OCI-LY1 (cell line): ENCODE data around the gene GLI3.

Source experiments
- H2AFZ ChIP-seq: fragments of 200-600 bp; sonication (generic), shearing (Covaris generic); 2 replicates; pipeline ENCODE4 v1.6.0; 2014; ENCODE audit warnings: antibody characterized with exemption, mild to moderate bottlenecking, low read length
- H3F3A ChIP-seq: fragments of 200-600 bp; sonication (generic), shearing (Covaris generic); 2 replicates; pipeline ENCODE4 v1.6.0; 2014; ENCODE audit warnings: mild to moderate bottlenecking, antibody characterized with exemption, low read length, moderate library complexity; ENCODE audit not compliant: insufficient read depth
- H3K27ac ChIP-seq: fragments of 200-600 bp; sonication (generic); 2 replicates; pipeline ENCODE4 v1.5.1; 2014; ENCODE audit warnings: low read length, mixed run types, mild to moderate bottlenecking, low read depth; ENCODE audit not compliant: poor library complexity, severe bottlenecking
- H3K27me3 ChIP-seq: fragments of 200-600 bp; sonication (generic); 2 replicates; pipeline ENCODE4 v1.6.0; 2014; ENCODE audit warnings: antibody characterized with exemption, mild to moderate bottlenecking, low read length, moderate library complexity; ENCODE audit not compliant: insufficient read depth
- H3K36me3 ChIP-seq: fragments of 200-600 bp; sonication (generic); 2 replicates; pipeline ENCODE4 v1.6.1; 2014; ENCODE audit warnings: mild to moderate bottlenecking, antibody characterized with exemption, low read length, moderate library complexity, mixed read lengths; ENCODE audit not compliant: insufficient read depth
- H3K4me1 ChIP-seq: fragments of 200-600 bp; sonication (generic); 2 replicates; pipeline ENCODE4 v1.5.1; 2014; ENCODE audit warnings: mild to moderate bottlenecking, low read length, moderate library complexity; ENCODE audit not compliant: insufficient read depth, severe bottlenecking
- H3K4me2 ChIP-seq: fragments of 200-600 bp; sonication (generic), shearing (Covaris generic); 2 replicates; pipeline ENCODE4 v1.6.1; 2014; ENCODE audit warnings: low read length
- H3K4me3 ChIP-seq: fragments of 200-600 bp; sonication (generic); 2 replicates; pipeline ENCODE4 v1.5.1; 2014; ENCODE audit warnings: low read length, low read depth, mild to moderate bottlenecking, mixed read lengths; ENCODE audit not compliant: poor library complexity, severe bottlenecking
- H3K79me2 ChIP-seq: fragments of 200-600 bp; shearing (Covaris generic); 2 replicates; pipeline ENCODE4 v1.6.1; 2016; ENCODE audit warnings: mixed run types, low read length, mixed read lengths; ENCODE audit not compliant: insufficient read depth
- H3K9ac ChIP-seq: fragments of 200-600 bp; sonication (generic), shearing (Covaris generic); 2 replicates; pipeline ENCODE4 v1.6.1; 2014; ENCODE audit warnings: mild to moderate bottlenecking, low read length, mixed read lengths
- H3K9me2 ChIP-seq: fragments of 200-600 bp; sonication (generic), shearing (Covaris generic); 2 replicates; pipeline ENCODE4 v1.6.1; 2014; ENCODE audit warnings: low read depth, mild to moderate bottlenecking, low read length, mixed read lengths
- H3K9me3 ChIP-seq: fragments of 200-600 bp; shearing (Covaris generic); 2 replicates; pipeline ENCODE4 v1.6.1; 2014; ENCODE audit warnings: low read length, mixed read lengths
- H4K20me1 ChIP-seq: fragments of 200-600 bp; sonication (generic), shearing (Covaris generic); 2 replicates; pipeline ENCODE4 v1.6.0; 2016; ENCODE audit warnings: mild to moderate bottlenecking, low read length; ENCODE audit not compliant: insufficient read depth
- CTCF ChIP-seq: fragments of 200-600 bp; sonication (generic), shearing (Covaris generic); IDR thresholded peaks from 2 replicates; pipeline ENCODE4 v1.5.1; 2017; ENCODE audit warnings: mild to moderate bottlenecking, antibody characterized with exemption, low read length, moderate library complexity, mixed read lengths
- EZH2 ChIP-seq: fragments of 200-600 bp; sonication (generic), shearing (Covaris generic); IDR thresholded peaks from 2 replicates; pipeline ENCODE4 v1.8.0; 2017; ENCODE audit warnings: borderline replicate concordance, mixed run types, mild to moderate bottlenecking, antibody characterized with exemption, low read length, moderate library complexity, mixed read lengths

GLI3 gene

GRCh38 chr7:42262964-42263363, 26.0 kb upstream of the GLI3 start:
- Histone ChIP-seq H2AFZ (no peak overlapping the region), H3K4me3 (no peak overlapping the region), H3K36me3 (no peaks in the 10 kb centered on the region), H3K9ac (no peak overlapping the region), H3K9me2 (no peaks in the 10 kb centered on the region), H3F3A (no peaks in the 10 kb centered on the region), H3K9me3 (no peaks in the 10 kb centered on the region), H3K27ac (no peak overlapping the region), H4K20me1 (no peaks in the 10 kb centered on the region), H3K4me1 (no peaks in the 10 kb centered on the region), H3K27me3 (no peaks in the 10 kb centered on the region; the same call in 1 of the 2 replicates), H3K4me2 (no peak overlapping the region), H3K79me2 (no peaks in the 10 kb centered on the region)
- TF ChIP-seq EZH2 = no peak
- TF ChIP-seq CTCF = no peak

- no peaks in the 10 kb centered on the region for H4K20me1 ChIP-seq
- H3K79me2 ChIP-seq = no peaks in the 10 kb centered on the region
- no peaks in the 10 kb centered on the region for H3K9me3 ChIP-seq
- no peak overlapping the region for H3K4me2 ChIP-seq
- no peaks in the 10 kb centered on the region for H3K4me1 ChIP-seq
- H3K9ac ChIP-seq = no peak overlapping the region
- H2AFZ ChIP-seq = no peak overlapping the region
- no peaks in the 10 kb centered on the region for H3K27me3 ChIP-seq
- H3K4me3 ChIP-seq = no peak overlapping the region
- no peaks in the 10 kb centered on the region for H3K36me3 ChIP-seq
- H3F3A ChIP-seq = no peaks in the 10 kb centered on the region
- H3K9me2 ChIP-seq = no peaks in the 10 kb centered on the region
- no peak overlapping the region for H3K27ac ChIP-seq
- TF ChIP-seq EZH2 = no peak
- TF ChIP-seq CTCF = no peak
Observed at GRCh38 chr7:42254217-42254616, 17.2 kb upstream of the GLI3 start.

GRCh38 chr7:42253316-42253715, 16.3 kb upstream of the GLI3 start:
- H3K9me3 ChIP-seq = no peaks in the 10 kb centered on the region
- no peak overlapping the region for H3K4me3 ChIP-seq
- H3K4me1 ChIP-seq = no peaks in the 10 kb centered on the region
- H3K9ac ChIP-seq = no peak overlapping the region
- H3K36me3 ChIP-seq = no peaks in the 10 kb centered on the region
- no peak overlapping the region for H3K4me2 ChIP-seq
- no peaks in the 10 kb centered on the region for H4K20me1 ChIP-seq
- TF ChIP-seq CTCF (no peak), EZH2 (no peak)
- no peaks in the 10 kb centered on the region for H3F3A ChIP-seq
- no peak overlapping the region for H2AFZ ChIP-seq
- H3K27me3 ChIP-seq = no peaks in the 10 kb centered on the region
- no peaks in the 10 kb centered on the region for H3K9me2 ChIP-seq
- H3K79me2 ChIP-seq = no peaks in the 10 kb centered on the region
- H3K27ac ChIP-seq = no peak overlapping the region
